Esophagus squamous epithelium (tissue), 5 donors: Measurements from ENCODE around the gene DLGAP1. TPM values are rescaled to one million over a fixed set of nuclear protein-coding genes. Genes with fewer than 3 reads are reported as not detected.

ENCODE experiments used
- DNase-seq: peaks from one replicate; lab custom pipeline; 2025; lab: John Stamatoyannopoulos, UW
- H3K27ac ChIP-seq, 4 donors: fragments of 200-600 bp; sonication (generic); one replicate each; pipeline ENCODE4 v1.5.1; 2016 to 2019; ENCODE audit warnings: mild to moderate bottlenecking in 1 of 4
- H3K27me3 ChIP-seq, 4 donors: fragments of 200-600 bp; sonication (generic); 1 replicate in 3 of 4; 2 replicates in 1 of 4; pipeline versions ENCODE4 v1.5.1 to v1.6.0; 2017 to 2021; ENCODE audit warnings: antibody characterized with exemption in 1 of 4
- H3K36me3 ChIP-seq, 3 donors: fragments of 200-600 bp; sonication (generic); one replicate each; pipeline ENCODE4 v1.5.1; 2016 to 2019
- H3K4me1 ChIP-seq, 3 donors: fragments of 200-600 bp; sonication (generic); one replicate each; pipeline ENCODE4 v1.5.1; 2017 to 2019
- H3K4me3 ChIP-seq, 4 donors: fragments of 200-600 bp; sonication (generic); 1 replicate in 3 of 4; 2 replicates in 1 of 4; pipeline ENCODE4 v1.5.1; 2016 to 2019; ENCODE audit warnings: mild to moderate bottlenecking in 2 of 4, moderate library complexity in 1 of 4
- H3K9me3 ChIP-seq, 3 donors: fragments of 200-600 bp; sonication (generic); one replicate each; pipeline ENCODE4 v1.5.1; 2016 to 2019
- POLR2A ChIP-seq, 4 donors: fragments of 450-650 bp; IDR thresholded peaks; one replicate each; pipeline ENCODE4 v1.6.1; 2017; ENCODE audit warnings: antibody characterized with exemption in 4 of 4, mild to moderate bottlenecking in 4 of 4, moderate library complexity in 3 of 4
- WGBS, 2 donors: methylation state at CpG; one replicate each; pipeline ENCODE4 v1.1.5; 2018; 5-methylcytosine and 5-hydroxymethylcytosine counted together
- intact Hi-C: fragments of 100-400 bp; cut with DNase I; formaldehyde crosslinking; loops from one replicate; pipeline ENCODE4 v1.15.0; 2022
- total RNA-seq, 4 donors: library from RNA; depleted of rRNA; stranded (reverse); fragments of >200 nt; gene quantifications; one replicate each; pipeline ENCODE4 v1.1.0, GENCODE V29; 2016
- TF ChIP-seq, protein P1 (sequence below), 6 experiments: fragments of 450-650 bp in 4 of 6; fragments of 200-600 bp in 2 of 6; sonication (generic) in 2 of 6; IDR thresholded peaks; one replicate each; pipeline ENCODE4 v1.5.1; 2016 to 2019; ENCODE audit warnings: antibody characterized with exemption in 6 of 6, mild to moderate bottlenecking in 4 of 6, moderate library complexity in 4 of 6
- donor health status: DM: yes; HTN: yes; CAD: no.

Gene DLGAP1
- total RNA-seq, 4 donors from 2014 or later: 0.09 to 1.5 (median 0.52) TPM

DNA sequence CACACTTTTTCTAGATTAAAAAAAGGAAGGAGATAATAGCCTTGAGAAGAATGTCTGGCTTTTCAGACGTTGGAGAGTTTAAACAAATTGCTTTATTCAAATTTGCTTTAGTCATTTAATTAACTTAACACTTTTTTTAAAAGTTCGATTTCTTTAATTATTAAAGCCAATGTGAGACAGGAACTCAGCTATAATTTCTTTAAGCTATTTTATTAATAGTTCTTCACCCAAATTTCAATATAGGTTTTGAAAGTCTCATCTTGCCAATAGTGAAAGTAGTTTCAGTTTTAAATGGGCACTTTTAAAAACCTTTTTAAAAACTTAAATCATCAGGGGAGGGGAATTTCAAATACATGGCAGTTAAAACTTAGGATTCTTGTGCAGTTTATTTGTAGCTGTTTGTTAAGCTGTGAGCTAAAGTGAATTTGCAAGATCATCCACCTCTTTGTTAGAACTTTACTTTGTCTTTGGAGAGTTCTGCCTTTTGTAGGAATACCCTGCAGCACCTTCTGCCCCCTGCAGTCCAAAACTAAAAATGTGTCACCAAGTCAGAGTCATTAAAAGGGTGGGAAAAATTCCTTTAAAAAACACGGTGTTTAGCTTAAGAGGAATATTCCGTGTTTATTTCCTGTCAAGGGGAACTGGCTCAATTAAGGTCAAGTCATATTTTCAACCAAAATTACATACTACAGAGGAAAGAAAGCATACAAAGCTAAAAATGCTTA lies 1000.6 kb downstream of the DLGAP1 start:
- no peak for DNase-seq
- H3K4me3 ChIP-seq: peak overlapping the region; percentile 80 to 95 (median 83)
- intact Hi-C loops: loop anchor here (5.0 to 10.0 kb wide), 3 partner anchors 148 to 210 kb away; partner anchors contain the start of gene MYL12B
- TF ChIP-seq POLR2A (IDR thresholded peaks at IDR 0.05): no peak
- TF ChIP-seq, protein P1, sequence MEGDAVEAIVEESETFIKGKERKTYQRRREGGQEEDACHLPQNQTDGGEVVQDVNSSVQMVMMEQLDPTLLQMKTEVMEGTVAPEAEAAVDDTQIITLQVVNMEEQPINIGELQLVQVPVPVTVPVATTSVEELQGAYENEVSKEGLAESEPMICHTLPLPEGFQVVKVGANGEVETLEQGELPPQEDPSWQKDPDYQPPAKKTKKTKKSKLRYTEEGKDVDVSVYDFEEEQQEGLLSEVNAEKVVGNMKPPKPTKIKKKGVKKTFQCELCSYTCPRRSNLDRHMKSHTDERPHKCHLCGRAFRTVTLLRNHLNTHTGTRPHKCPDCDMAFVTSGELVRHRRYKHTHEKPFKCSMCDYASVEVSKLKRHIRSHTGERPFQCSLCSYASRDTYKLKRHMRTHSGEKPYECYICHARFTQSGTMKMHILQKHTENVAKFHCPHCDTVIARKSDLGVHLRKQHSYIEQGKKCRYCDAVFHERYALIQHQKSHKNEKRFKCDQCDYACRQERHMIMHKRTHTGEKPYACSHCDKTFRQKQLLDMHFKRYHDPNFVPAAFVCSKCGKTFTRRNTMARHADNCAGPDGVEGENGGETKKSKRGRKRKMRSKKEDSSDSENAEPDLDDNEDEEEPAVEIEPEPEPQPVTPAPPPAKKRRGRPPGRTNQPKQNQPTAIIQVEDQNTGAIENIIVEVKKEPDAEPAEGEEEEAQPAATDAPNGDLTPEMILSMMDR (IDR thresholded peaks at IDR 0.05): peak; percentile 59 to 77 (median 67)
- peaks cover 3 to 74% (median 47%) of the 10 kb centered on the region in 3 donors for H3K4me1 ChIP-seq
- no peaks in the 10 kb centered on the region for H3K27me3 ChIP-seq
- H3K27ac ChIP-seq: peak overlapping the region; percentile 97 to 99 (median 99)
- H3K36me3 ChIP-seq: peaks cover 0 to 33% (median 5%) of the 10 kb centered on the region in 3 donors
- no peaks in the 10 kb centered on the region for H3K9me3 ChIP-seq
- WGBS, 2 donors: 0 to 1% methylated on average over 4 of the region's 4 CpGs

DNA sequence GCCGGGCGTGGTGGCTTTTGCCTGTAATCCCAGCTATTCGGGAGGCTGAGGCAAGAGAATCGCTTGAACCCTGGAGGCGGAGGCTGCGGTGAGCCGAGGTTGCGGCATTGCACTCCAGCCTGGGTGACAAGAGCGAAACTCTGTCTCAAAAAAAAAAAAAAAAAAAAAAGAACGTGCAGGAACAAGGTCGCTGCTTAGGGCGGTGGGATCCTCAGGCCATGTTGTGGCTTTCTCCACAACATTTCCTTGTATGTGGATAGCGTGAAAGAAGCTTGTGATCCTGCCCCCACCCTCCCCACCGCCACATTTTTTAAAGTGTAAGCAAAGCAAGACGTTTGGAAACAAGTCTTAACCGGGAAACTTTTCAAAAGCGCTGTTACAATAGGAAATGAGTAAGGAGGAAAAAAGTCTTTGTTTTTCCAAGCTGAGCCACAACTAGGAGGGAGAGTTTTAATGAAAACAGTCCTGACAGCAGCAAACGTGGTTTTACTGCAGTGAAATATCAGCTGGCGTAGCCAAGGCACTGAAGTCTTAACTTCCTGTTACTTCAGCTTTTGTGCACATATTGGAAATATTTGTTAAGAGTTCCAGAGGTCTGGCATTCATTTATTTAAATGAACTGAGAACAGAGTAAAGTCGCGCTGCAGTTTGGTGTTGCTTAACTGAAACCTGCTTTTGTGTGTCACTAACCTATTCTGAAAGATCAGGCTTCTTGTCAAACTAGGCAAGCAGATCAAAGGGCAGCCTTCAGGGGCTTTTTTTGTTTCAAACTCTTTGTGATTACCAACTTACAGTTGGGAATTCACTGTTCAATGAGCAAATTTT lies 1001.4 kb downstream of the DLGAP1 start:
- TF ChIP-seq, protein P1 (IDR thresholded peaks at IDR 0.05): no peak
- peak in 1 of 4 donors; percentile 26 for TF ChIP-seq POLR2A (IDR thresholded peaks at IDR 0.05)
- no peak for DNase-seq
- Histone ChIP-seq H3K27ac (peak overlapping the region; percentile 97 to 99 (median 99)), H3K4me3 (peak overlapping the region; percentile 80 to 95 (median 83)), H3K27me3 (no peaks in the 10 kb centered on the region), H3K4me1 (peaks cover 3 to 66% (median 39%) of the 10 kb centered on the region in 3 donors), H3K9me3 (no peaks in the 10 kb centered on the region), H3K36me3 (peaks cover 0 to 27% (median 5%) of the 10 kb centered on the region in 3 donors)
- intact Hi-C loops: loop anchor here (5.0 to 10.0 kb wide), 3 partner anchors 149 to 211 kb away; partner anchors contain the start of gene MYL12B
- 4 to 5% methylated on average over 16 to 18 of the region's 21 CpGs for WGBS, 2 donors

DNA sequence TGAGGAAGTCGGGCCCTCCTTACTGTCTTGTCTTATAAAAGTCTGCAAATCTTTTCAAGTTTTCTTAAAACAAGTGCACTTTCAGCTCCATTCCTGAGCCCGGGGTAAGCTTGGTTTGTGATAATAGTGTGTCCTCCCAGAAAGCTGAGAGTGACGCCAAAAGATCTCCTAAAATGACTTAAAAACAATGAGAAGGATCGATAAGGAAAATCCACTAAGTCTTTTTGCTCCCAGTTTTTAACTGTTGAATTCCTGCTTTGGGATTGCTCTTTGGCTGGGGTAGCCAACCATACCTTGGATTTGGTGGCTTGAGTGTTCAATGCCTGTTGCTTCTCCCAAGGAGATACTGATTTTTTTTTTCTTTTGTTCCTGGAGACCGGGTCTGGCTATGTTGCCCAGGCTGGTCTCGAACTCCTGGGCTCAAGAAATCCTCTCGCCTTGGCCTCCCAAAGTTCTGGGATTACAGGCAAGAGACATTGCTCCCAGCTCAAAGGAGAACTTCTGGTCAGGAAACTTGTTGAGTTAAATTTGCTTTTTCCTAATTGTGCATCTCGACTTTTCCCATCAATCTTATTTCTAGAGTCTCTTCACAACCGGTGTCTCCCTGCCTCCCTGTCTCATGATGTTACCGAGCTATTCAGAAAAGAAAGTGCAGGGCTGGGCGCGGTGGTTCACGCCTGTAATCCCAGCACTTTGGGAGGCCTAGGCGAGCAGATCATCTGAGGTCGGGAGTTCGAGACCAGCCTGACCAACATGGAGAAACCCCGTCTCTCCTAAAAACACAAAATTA lies 1002.2 kb downstream of the DLGAP1 start:
- Histone ChIP-seq H3K4me1 (peaks cover 3 to 58% (median 31%) of the 10 kb centered on the region in 3 donors), H3K27ac (peak overlapping the region; percentile 97 to 99 (median 99)), H3K27me3 (no peaks in the 10 kb centered on the region), H3K9me3 (no peaks in the 10 kb centered on the region), H3K4me3 (peak overlapping the region; percentile 80 to 95 (median 83)), H3K36me3 (peaks cover 0 to 19% (median 5%) of the 10 kb centered on the region in 3 donors)
- intact Hi-C loops: loop anchor here (5.0 to 10.0 kb wide), 3 partner anchors 149 to 212 kb away; partner anchors contain the start of gene MYL12B
- WGBS, 2 donors: 16 to 33% methylated on average over 10 to 11 of the region's 17 CpGs
- DNase-seq: no peak
- TF ChIP-seq, protein P1 (IDR thresholded peaks at IDR 0.05): no peak
- TF ChIP-seq POLR2A (IDR thresholded peaks at IDR 0.05): no peak

DNA sequence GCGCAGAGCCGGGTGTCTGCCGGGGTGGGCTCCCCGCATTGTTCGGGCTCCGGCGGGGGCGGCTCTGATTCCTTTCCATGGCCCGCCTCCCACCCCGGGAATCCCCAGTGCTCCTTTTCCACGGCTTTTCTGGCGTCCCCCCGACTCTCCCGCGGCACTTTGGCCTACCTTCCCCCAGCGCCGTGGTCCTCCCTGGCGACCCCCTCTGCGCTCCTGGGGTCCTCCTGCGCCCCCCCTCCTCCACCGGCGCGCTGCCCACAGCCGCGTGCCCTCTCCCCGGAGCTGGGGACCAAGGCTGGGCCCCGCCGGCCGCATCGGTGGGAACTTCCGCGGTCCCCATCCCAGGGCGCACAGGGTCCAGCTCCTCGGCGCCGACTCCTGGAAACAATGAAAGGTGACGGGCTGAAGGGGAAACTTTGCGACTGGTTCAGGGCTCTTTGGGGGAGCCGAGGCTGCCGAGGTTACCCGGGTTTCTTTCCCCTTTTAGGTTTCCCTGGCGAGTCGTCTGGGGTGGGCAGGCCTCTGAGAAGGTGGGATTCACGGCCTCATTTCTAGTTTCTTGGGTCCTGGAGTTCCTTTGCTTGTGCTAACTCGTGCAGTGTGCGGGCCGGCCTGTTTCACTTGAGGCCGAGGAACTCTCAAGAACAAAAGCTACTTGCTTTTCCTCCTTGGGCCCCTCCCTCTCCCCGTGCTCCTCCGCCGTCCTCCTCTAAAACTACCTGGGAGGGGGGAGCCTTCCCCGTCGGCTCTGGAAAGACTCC lies 1002.9 kb downstream of the DLGAP1 start:
- H3K4me3 ChIP-seq: peak overlapping the region; percentile 80 to 95 (median 83)
- peak overlapping the region; percentile 97 to 99 (median 99) for H3K27ac ChIP-seq
- peak in 2 of 4 donors; percentile 41 to 78 for TF ChIP-seq POLR2A (IDR thresholded peaks at IDR 0.05)
- TF ChIP-seq, protein P1 (IDR thresholded peaks at IDR 0.05): no peak
- peaks cover 0 to 12% (median 1%) of the 10 kb centered on the region in 3 donors for H3K36me3 ChIP-seq
- intact Hi-C loops: loop anchor here (5.0 to 10.0 kb wide), 3 partner anchors 150 to 213 kb away; partner anchors contain the start of gene MYL12B
- H3K9me3 ChIP-seq: no peaks in the 10 kb centered on the region
- WGBS, 2 donors: 4% methylated on average over 24 to 27 of the region's 53 CpGs
- no peak for DNase-seq
- peaks cover 3 to 57% (median 25%) of the 10 kb centered on the region in 3 donors for H3K4me1 ChIP-seq
- no peaks in the 10 kb centered on the region for H3K27me3 ChIP-seq
